IPS-15b (cell line): ENCODE results near the gene LIPM.

Source experiments
- H3K27me3 ChIP-seq: one replicate; pipeline ENCODE4 v1.6.1; 2013; ENCODE audit warnings: low read length; ENCODE audit not compliant: control insufficient read depth, insufficient read depth
- H3K36me3 ChIP-seq: one replicate; pipeline ENCODE4 v1.6.1; 2013; ENCODE audit warnings: low read length; ENCODE audit not compliant: control insufficient read depth, insufficient read depth
- H3K4me1 ChIP-seq: one replicate; pipeline ENCODE4 v1.6.1; 2013; ENCODE audit warnings: mild to moderate bottlenecking, low read length; ENCODE audit not compliant: control insufficient read depth, insufficient read depth
- H3K4me3 ChIP-seq: one replicate; pipeline ENCODE4 v1.5.1; 2013; ENCODE audit warnings: low read depth, low read length
- H3K9ac ChIP-seq: one replicate; pipeline ENCODE4 v1.6.1; 2013; ENCODE audit warnings: low read depth, mild to moderate bottlenecking, low read length
- H3K9me3 ChIP-seq: one replicate; pipeline ENCODE4 v1.6.1; 2013; ENCODE audit warnings: mild to moderate bottlenecking, low read length; ENCODE audit not compliant: control insufficient read depth, insufficient read depth

The LIPM gene

DNA sequence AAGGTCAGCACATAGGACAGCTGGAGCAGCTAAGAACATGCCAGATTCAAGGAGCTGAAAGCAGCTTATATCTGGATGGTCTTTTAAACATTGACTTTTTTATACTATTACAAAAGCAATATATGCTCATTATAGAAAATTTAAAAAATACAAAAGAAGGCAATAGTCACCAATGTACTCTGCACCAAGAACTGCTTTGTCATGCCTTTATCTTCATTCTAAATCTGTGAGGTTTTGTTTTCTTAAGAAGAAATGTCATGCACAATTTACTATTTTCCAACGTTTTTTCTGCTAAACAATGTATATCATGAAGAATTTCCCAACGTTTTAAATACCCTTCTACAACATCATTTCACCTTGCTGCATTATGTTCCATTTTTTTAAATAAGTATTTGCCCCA lies 2.8 kb downstream of the LIPM start:
- Histone ChIP-seq H3K4me3 (no peak overlapping the region), H3K9ac (no peak overlapping the region), H3K9me3 (no peaks in the 10 kb centered on the region), H3K27me3 (no peaks in the 10 kb centered on the region), H3K36me3 (no peaks in the 10 kb centered on the region), H3K4me1 (peaks cover 6% of the 10 kb centered on the region)

DNA sequence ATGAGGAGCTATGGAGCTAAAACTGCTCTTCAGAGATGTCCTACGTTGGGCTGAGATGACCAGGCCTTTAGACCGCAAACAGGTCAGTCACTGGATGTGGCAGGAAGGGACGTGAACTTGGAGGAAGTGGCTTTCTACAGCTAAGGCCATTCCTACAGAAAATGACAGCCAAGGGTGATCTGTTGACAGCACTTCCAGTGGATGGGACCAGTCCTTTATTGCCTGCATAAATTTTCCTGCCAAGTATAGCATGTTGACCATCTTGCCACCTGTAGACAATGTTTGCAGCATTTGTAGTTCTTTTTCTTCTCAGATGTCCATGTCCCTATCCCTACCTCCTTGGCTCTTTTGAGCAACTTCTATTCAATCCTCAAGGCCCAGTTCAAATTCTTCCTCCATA lies 3.4 kb downstream of the LIPM start:
- no peak overlapping the region for H3K9ac ChIP-seq
- H3K4me1 ChIP-seq, result peaks cover 6% of the 10 kb centered on the region
- H3K4me3 ChIP-seq, result no peak overlapping the region
- H3K9me3 ChIP-seq, result no peaks in the 10 kb centered on the region
- no peaks in the 10 kb centered on the region for H3K36me3 ChIP-seq
- no peaks in the 10 kb centered on the region for H3K27me3 ChIP-seq

DNA sequence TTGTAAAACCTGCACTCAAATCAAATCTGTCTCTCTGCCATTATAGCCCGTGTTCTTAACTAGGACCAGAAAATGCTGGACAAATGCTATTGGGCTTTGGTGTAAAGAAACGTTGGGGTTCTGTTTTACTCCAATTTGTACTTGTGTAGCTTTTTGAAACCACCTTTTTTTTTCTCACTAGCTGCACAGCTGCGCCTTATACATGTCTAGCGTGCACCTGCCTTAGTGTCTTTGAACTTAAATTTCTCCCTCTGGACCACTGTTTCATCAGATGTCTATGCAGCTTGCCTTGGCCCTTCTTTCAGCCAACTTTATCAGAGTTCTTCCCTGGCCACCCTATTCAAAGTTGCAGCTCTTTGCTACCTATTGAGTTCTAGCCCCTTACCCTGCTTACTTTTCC lies 7.1 kb downstream of the LIPM start:
- Histone ChIP-seq H3K4me1 (peaks cover 1% of the 10 kb centered on the region), H3K27me3 (no peaks in the 10 kb centered on the region), H3K36me3 (no peaks in the 10 kb centered on the region)

DNA sequence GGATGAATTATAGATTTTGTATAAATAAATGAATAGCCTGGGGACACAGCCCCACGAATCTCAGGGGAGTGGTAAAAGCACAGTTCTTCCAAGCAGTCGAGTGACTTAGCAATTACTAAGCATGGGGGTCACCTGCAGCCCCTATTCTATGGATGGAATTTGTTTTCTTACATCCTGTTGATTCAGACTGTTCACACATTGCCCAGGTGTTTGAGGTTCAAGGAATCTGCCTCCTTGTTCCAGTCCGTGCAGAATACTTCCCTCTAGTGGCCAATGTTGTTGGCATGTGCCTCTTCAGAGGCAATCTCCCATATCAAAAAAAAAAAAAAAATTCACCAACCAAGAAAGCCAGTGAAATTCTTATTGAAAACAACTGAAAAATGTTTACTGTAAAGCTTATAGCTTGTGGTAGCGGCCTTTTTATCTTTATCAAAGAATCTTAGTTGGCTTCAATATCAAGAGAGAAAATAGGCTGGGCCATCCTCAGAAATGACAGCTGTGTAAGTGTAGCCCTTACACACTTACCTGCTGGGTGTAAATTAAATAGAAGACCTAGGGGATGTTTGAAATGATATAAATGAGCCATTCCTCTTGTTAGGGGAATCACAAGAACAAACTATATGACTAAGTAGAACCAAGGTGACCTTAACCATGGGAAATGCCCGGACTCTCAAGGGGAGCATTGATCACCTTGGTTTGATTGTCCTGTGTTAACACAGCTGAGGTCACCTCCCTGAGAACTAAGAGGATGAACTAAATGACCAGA lies 7.8 kb downstream of the LIPM start:
- Histone ChIP-seq H3K9me3 (no peaks in the 10 kb centered on the region), H3K9ac (no peak overlapping the region), H3K4me1 (no peaks in the 10 kb centered on the region), H3K27me3 (no peaks in the 10 kb centered on the region), H3K36me3 (no peaks in the 10 kb centered on the region), H3K4me3 (no peak overlapping the region)

More for the DNA sequence above, 7.1 kb downstream of the LIPM start:
- no peaks in the 10 kb centered on the region for H3K9me3 ChIP-seq
- no peak overlapping the region for H3K4me3 ChIP-seq
- no peak overlapping the region for H3K9ac ChIP-seq

DNA sequence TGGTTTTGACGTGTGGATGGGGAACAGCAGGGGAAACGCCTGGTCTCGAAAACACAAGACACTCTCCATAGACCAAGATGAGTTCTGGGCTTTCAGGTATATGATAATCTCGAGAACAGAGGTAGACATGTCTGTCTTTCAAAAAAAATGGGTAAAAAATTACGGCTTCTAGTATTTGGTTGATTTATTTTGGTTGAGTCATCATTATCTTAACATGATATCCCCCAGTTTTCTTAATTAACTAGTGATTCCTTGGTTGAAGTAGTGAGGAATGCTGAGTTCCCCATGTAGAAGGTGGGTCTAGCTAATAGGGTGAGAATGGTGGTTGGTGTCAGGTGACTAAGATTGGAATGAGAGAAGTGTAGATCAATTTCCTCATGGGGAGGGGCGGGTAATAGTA lies 10.7 kb downstream of the LIPM start:
- no peaks in the 10 kb centered on the region for H3K4me1 ChIP-seq
- no peaks in the 10 kb centered on the region for H3K36me3 ChIP-seq
- H3K9me3 ChIP-seq, result no peaks in the 10 kb centered on the region
- H3K9ac ChIP-seq, result no peak overlapping the region
- no peak overlapping the region for H3K4me3 ChIP-seq
- H3K27me3 ChIP-seq, result no peaks in the 10 kb centered on the region

DNA sequence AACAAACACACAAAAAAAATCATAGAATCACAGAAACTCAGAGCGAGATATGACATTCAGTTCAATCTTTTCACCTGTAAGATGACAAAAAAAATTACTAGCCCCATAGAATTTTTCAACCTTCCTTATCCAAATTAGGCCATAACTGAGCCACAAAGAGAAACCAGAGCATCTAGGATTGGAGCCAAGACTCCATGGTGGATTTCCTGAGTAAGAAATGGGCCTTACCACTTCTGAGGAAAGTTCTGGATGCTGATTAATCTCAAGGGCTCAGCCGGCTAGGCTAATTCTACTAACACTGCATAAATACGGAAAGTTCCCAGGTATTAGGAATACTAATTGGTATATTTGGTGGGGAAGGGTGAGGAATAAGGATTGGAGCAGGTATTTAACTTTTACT lies 16.8 kb downstream of the LIPM start:
- Histone ChIP-seq H3K4me3 (no peak overlapping the region), H3K9ac (no peak overlapping the region), H3K27me3 (no peaks in the 10 kb centered on the region), H3K4me1 (no peaks in the 10 kb centered on the region), H3K36me3 (no peaks in the 10 kb centered on the region), H3K9me3 (no peaks in the 10 kb centered on the region)

DNA sequence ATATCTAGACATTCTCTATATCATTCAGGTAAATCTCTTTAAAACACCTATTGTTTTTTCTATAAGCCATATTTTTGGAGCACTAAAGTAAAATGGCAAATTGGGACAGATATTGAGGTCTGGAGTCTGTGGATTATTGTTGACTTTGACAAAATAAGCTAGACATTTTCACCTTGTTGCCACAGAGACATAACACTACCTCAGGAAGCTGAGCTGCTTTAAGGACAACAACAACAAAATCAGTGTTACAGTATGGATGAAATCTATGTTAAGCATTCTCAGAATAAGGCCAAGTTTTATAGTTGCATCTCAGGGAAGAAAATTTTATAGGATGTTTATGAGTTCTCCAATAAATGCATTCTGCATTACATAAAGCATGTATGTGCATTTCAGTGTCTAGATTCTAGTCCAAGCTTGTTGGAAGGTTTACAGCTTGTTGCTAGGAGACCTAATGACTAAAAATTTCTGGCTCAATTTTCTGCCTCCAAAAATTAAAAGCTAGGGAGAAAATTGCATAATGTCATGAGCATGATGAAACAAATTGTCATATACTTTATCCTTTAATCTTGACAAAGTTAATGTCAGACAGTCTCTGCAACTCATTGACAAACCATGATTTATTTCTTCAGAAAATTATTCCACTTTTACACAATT lies 18.3 kb downstream of the LIPM start:
- no peaks in the 10 kb centered on the region for H3K4me1 ChIP-seq
- H3K27me3 ChIP-seq, result no peaks in the 10 kb centered on the region
- no peak overlapping the region for H3K4me3 ChIP-seq
- no peaks in the 10 kb centered on the region for H3K9me3 ChIP-seq
- H3K36me3 ChIP-seq, result no peaks in the 10 kb centered on the region
- H3K9ac ChIP-seq, result no peak overlapping the region

DNA sequence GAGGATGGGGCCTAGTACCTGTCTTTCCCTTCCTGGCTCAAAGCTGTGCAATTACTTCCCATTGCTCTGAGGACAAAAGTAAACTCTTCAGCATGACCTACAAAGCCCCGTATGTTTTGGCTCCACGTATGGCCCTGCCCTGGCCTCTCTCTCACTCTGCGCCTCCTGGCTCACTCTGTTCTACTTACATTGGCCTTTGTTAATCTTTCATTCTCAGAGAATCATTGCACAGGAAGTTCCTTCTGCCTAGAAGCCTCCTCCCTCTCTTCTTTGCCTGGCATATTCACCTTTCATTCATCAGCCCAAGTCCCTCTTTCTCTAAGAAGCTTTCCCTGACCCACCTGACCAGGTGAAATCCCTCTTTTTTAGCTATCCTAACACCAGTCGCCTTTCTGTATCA lies 23.9 kb downstream of the LIPM start:
- H3K4me3 ChIP-seq, result no peak overlapping the region
- no peaks in the 10 kb centered on the region for H3K4me1 ChIP-seq
- no peaks in the 10 kb centered on the region for H3K36me3 ChIP-seq
- H3K27me3 ChIP-seq, result no peaks in the 10 kb centered on the region
- no peaks in the 10 kb centered on the region for H3K9me3 ChIP-seq
- no peak overlapping the region for H3K9ac ChIP-seq

DNA sequence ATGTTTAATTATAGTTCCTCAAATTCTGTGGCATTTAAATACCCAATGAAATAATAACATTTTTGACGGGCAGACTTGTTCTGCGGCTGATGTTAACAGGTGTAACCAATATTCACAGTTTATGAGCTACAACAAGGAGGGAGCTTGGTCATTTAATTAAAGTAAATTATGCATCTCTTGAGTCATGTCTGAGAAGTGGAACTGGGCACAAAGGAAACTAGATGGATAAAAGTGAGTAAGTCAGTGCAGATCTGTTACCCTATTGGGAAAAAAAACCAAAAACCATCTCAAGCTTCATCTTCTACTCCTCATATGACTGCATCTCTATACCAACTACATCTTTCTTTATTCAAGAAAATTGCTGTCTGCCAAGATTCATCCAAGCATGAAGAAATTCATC lies 25.1 kb downstream of the LIPM start:
- H3K36me3 ChIP-seq, result no peaks in the 10 kb centered on the region
- H3K4me1 ChIP-seq, result no peaks in the 10 kb centered on the region

DNA sequence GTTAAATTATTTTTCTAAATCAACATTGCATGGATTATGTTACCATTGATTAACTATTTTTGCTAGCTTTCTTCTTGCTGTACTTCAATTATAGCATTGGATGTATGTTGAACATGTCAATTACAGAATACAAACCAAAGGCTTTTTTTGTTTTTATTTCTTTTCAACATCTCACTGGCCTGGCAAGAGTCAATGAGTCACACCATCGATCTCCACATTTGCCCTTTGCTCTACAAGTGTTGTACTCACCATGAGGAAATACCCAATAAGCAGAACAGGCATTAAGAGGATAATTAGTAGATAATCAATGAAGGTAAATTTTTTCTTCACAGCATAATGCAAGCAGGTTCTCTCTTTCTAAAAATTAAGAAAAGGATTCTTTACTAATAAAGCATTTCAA lies 25.8 kb downstream of the LIPM start:
- no peaks in the 10 kb centered on the region for H3K9me3 ChIP-seq
- no peaks in the 10 kb centered on the region for H3K36me3 ChIP-seq
- no peaks in the 10 kb centered on the region for H3K27me3 ChIP-seq
- H3K4me3 ChIP-seq, result no peak overlapping the region
- H3K4me1 ChIP-seq, result no peaks in the 10 kb centered on the region
- no peak overlapping the region for H3K9ac ChIP-seq

More for the DNA sequence above, 25.1 kb downstream of the LIPM start:
- H3K9ac ChIP-seq, result no peak overlapping the region
- no peaks in the 10 kb centered on the region for H3K27me3 ChIP-seq
- no peaks in the 10 kb centered on the region for H3K9me3 ChIP-seq
- no peak overlapping the region for H3K4me3 ChIP-seq

DNA sequence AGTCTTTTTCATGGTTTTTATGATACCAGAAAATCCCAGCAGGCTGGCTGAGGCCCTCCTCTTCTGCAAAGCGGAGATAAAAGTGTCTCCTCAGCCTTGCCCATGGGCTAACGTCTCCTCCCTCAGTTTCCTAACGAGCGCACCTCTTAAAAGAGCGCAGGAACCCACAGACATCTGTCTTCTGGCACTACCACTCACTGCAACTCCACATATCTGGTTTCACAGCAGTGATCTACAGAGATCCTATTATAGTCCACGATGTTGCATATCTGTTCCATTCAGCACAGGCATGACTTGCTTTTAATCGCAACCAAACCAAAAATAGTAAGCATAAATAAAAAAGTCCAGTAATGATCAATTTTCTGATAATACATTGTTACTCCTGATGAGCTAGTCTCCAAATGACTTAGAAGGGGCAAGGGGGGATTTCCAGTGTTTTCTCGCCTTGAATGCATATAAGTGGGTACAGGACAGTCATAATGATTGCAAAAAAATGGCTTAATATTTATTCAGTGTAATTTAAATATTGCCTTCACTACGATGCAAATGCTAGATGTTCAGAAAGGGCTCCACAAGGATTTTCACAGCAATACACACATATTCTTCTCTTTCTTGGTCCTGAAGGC lies 28.2 kb downstream of the LIPM start:
- H3K4me3 ChIP-seq, result no peak overlapping the region
- no peaks in the 10 kb centered on the region for H3K27me3 ChIP-seq
- no peaks in the 10 kb centered on the region for H3K4me1 ChIP-seq
- no peaks in the 10 kb centered on the region for H3K36me3 ChIP-seq
- no peaks in the 10 kb centered on the region for H3K9me3 ChIP-seq
- no peak overlapping the region for H3K9ac ChIP-seq

DNA sequence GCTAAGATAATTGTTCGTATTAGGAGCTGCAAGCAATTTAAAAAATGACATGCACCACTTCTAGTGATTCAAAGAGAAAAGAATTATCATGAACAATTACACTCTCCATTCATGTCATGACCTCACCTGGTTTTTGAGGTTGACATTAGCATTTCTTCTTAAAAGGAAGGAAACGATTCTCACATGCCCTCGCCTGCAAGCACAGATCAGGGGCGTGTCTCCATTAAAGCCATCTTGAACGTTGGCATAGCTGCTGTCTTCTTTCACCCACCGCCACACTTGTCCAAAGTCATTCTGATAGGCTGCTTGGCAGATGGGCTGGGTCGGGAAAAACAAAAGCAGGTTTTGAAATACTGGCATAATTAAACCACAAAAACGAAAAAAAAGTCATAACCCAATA lies 29.2 kb downstream of the LIPM start:
- H3K27me3 ChIP-seq, result no peaks in the 10 kb centered on the region
- H3K9me3 ChIP-seq, result no peaks in the 10 kb centered on the region
- no peak overlapping the region for H3K9ac ChIP-seq
- no peaks in the 10 kb centered on the region for H3K4me1 ChIP-seq
- H3K36me3 ChIP-seq, result no peaks in the 10 kb centered on the region
- H3K4me3 ChIP-seq, result no peak overlapping the region
